Measurements from ENCODE around the gene KCNJ9.

Gene KCNJ9

GRCh38 chr1:160131803-160132565 is 50.6 kb downstream of the KCNJ9 start:
- no peak overlapping the region for H3K4me3 ChIP-seq (ENCODE audit: low read depth in 1 of 2, low read length in 2 of 2)

GRCh38 chr1:160133990-160134770 is 52.8 kb downstream of the KCNJ9 start:
- Histone ChIP-seq H3K4me3 (ENCODE audit: low read depth in 1 of 2, low read length in 2 of 2) (no peak overlapping the region), H2AFZ (ENCODE audit: low read depth, low read length) (no peak overlapping the region), H3K27me3 (ENCODE audit: insufficient read depth, low read length, poor library complexity) (peaks cover 15% of the 10 kb centered on the region), H3K9me3 (ENCODE audit: insufficient read depth, low read length, severe bottlenecking) (no peaks in the 10 kb centered on the region), H3K36me3 (ENCODE audit: insufficient read depth, low read length) (no peaks in the 10 kb centered on the region), H3K79me2 (ENCODE audit: insufficient read depth, low read length) (no peaks in the 10 kb centered on the region), H3K4me1 (ENCODE audit: insufficient read depth, low read length) (no peaks in the 10 kb centered on the region), H3K4me2 (ENCODE audit: insufficient read depth, low read length) (no peak overlapping the region), H4K20me1 (ENCODE audit: insufficient read depth, low read length) (no peaks in the 10 kb centered on the region), H3K27ac (ENCODE audit: low read length) (no peak overlapping the region), H3K9ac (ENCODE audit: low read depth, low read length) (no peak overlapping the region)
- TF ChIP-seq EZH2 (IDR thresholded peaks at IDR 0.05; ENCODE audit: borderline replicate concordance, low read depth, low read length, severe bottlenecking) (no peak), CTCF (IDR thresholded peaks at IDR 0.05; ENCODE audit: borderline replicate concordance, extremely low read depth, low read length, poor library complexity, severe bottlenecking) (no peak)
- DNase-seq (no peak), ATAC-seq (ENCODE audit: insufficient read depth, low read depth) (no peak)

More at GRCh38 chr1:160131803-160132565, 50.6 kb downstream of the KCNJ9 start:
- Histone ChIP-seq H3K4me2 (ENCODE audit: insufficient read depth, low read length) (no peak overlapping the region), H3K79me2 (ENCODE audit: insufficient read depth, low read length) (no peaks in the 10 kb centered on the region), H3K9me3 (ENCODE audit: insufficient read depth, low read length, severe bottlenecking) (no peaks in the 10 kb centered on the region), H3K9ac (ENCODE audit: low read depth, low read length) (no peak overlapping the region), H2AFZ (ENCODE audit: low read depth, low read length) (no peak overlapping the region), H3K27me3 (ENCODE audit: insufficient read depth, low read length, poor library complexity) (peaks cover 17% of the 10 kb centered on the region), H4K20me1 (ENCODE audit: insufficient read depth, low read length) (no peaks in the 10 kb centered on the region), H3K4me1 (ENCODE audit: insufficient read depth, low read length) (no peaks in the 10 kb centered on the region), H3K36me3 (ENCODE audit: insufficient read depth, low read length) (no peaks in the 10 kb centered on the region), H3K27ac (ENCODE audit: low read length) (no peak overlapping the region)
- TF ChIP-seq EZH2 (IDR thresholded peaks at IDR 0.05; ENCODE audit: borderline replicate concordance, low read depth, low read length, severe bottlenecking) (no peak), CTCF (IDR thresholded peaks at IDR 0.05; ENCODE audit: borderline replicate concordance, extremely low read depth, low read length, poor library complexity, severe bottlenecking) (no peak)
- no peak for DNase-seq
- ATAC-seq (ENCODE audit: insufficient read depth, low read depth) = no peak

DNA sequence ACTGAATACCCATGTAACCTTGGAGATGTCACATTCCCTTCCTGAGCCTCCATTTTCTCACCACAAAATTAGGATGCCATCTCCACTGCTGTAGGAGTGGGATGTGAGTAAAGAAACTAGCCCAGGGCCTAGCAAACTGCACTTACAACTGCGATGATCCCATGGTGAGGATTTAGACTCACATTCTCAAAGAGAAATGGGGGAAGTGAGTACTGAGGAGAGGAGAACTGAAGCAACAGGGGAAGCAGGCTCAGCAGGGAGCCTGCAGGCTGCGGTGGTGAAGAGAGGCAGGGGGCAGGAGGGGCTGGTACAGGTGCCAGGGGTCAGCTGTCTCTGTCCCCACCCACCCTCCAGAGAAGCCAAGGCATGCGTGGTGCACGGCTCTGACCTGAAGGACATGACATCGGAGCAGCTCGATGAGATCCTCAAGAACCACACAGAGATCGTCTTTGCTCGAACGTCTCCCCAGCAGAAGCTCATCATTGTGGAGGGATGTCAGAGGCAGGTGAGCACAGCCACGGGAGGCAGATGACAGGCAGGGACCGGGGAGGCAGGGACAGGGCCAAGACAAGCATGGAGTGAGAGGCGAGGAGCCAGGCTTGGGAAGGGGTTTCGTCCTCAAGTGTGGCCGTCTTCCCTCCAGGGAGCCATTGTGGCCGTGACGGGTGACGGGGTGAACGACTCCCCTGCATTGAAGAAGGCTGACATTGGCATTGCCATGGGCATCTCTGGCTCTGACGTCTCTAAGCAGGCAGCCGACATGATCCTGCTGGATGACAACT is 53.6 kb downstream of the KCNJ9 start:
- no peaks in the 10 kb centered on the region for H3K4me1 ChIP-seq (ENCODE audit: insufficient read depth, low read length)
- ATAC-seq (ENCODE audit: insufficient read depth, low read depth) = no peak
- H3K9me3 ChIP-seq (ENCODE audit: insufficient read depth, low read length, severe bottlenecking) = no peaks in the 10 kb centered on the region
- H3K4me2 ChIP-seq (ENCODE audit: insufficient read depth, low read length) = no peak overlapping the region
- H3K27ac ChIP-seq (ENCODE audit: low read length) = no peak overlapping the region
- no peak overlapping the region for H3K9ac ChIP-seq (ENCODE audit: low read depth, low read length)
- TF ChIP-seq EZH2 (IDR thresholded peaks at IDR 0.05; ENCODE audit: borderline replicate concordance, low read depth, low read length, severe bottlenecking) (no peak), CTCF (IDR thresholded peaks at IDR 0.05; ENCODE audit: borderline replicate concordance, extremely low read depth, low read length, poor library complexity, severe bottlenecking) (no peak)
- no peak overlapping the region for H3K4me3 ChIP-seq (ENCODE audit: low read depth in 1 of 2, low read length in 2 of 2)
- no peaks in the 10 kb centered on the region for H3K36me3 ChIP-seq (ENCODE audit: insufficient read depth, low read length)
- DNase-seq = no peak
- H2AFZ ChIP-seq (ENCODE audit: low read depth, low read length) = no peak overlapping the region
- no peaks in the 10 kb centered on the region for H4K20me1 ChIP-seq (ENCODE audit: insufficient read depth, low read length)
- peaks cover 17% of the 10 kb centered on the region for H3K27me3 ChIP-seq (ENCODE audit: insufficient read depth, low read length, poor library complexity)
- no peaks in the 10 kb centered on the region for H3K79me2 ChIP-seq (ENCODE audit: insufficient read depth, low read length)

All from DND-41 (cell line).